ENCODE measurements around the gene ZFAND6.
"Not testable (repeated sequence)": the region's sequence is repeated elsewhere in the genome, so short reads cannot be mapped to it uniquely, and the experiment has no call there.

Gene ZFAND6

DNA sequence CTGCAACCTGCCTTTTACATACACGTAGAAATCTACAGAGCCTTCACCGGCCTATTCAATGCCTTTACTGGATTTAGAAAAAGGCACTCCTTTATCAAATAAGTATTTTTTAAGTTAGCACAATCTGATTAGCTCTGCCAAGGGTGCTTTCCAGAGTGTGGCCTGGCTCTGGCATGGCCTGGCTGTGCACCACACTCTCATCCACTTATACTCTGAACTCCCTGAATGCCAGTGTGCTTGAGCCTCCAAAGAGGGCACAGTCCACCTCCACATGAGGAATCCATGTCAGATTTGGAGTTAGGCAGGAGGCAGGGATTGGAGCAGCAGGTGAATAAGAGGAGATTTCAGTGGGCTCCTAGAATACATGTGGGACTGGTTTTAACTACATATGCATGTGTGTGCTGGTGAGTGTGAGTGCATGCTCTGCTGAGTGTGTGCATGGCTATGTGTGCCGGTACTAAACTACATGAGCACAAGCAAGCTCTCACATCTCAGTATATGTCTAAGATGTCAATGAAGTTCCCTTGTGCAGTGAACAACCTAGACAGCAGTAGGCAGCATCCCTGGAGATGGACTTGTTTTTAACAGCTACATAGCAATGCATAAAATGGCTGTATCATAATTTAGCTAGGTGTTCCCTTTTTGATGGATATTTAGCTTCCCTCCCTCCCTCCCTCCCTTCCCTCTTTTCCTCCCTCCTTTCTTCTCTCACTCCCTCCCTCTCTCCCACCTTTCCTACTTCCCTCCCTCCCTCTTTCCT is 17.8 kb upstream of the ZFAND6 start:
- Histone ChIP-seq H3K4me3 (no peak overlapping the region), H3K27ac (no peak overlapping the region), H3K36me3 (ENCODE audit: insufficient read depth, low read length) (no peaks in the 10 kb centered on the region), H3K9ac (ENCODE audit: insufficient read length) (no peak overlapping the region), H3K9me3 (ENCODE audit: low read depth, low read length) (no peaks in the 10 kb centered on the region)
- TF ChIP-seq POLR2AphosphoS5 (IDR thresholded peaks at IDR 0.05; ENCODE audit: borderline replicate concordance, low read depth, low read length): no peak
- no peak for TF ChIP-seq EZH2 (IDR thresholded peaks at IDR 0.05)
- TF ChIP-seq FOXP2 (optimal IDR thresholded peaks at IDR 0.05; ENCODE audit: control extremely low read depth, extremely low read length, insufficient read depth): no peak
- DNase-seq (ENCODE audit: low read depth, low spot score): no peak

DNA sequence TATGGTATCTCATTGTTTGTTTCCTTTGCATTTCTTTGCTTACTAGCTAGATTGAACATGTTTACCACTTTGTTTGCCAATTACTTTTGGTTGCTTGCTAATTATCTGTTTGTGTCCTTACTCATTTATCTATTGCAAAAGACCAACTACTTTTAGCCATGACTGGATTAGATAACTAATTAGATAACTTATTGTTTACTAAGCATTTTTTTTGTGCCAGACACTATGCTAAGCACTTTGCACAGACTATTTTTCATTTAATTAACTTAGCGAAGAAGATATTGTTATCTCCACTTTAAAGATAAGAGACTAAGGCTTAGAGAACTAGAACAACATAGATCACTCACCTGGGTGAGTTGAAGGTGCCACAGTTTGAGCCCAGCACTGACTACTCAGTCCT is 16.9 kb upstream of the ZFAND6 start:
- no peak overlapping the region for H3K4me3 ChIP-seq
- H3K27ac ChIP-seq: no peak overlapping the region
- no peak for DNase-seq (ENCODE audit: low read depth, low spot score)
- H3K9ac ChIP-seq (ENCODE audit: insufficient read length): no peak overlapping the region
- TF ChIP-seq EZH2 (IDR thresholded peaks at IDR 0.05): no peak
- no peak for TF ChIP-seq FOXP2 (optimal IDR thresholded peaks at IDR 0.05; ENCODE audit: control extremely low read depth, extremely low read length, insufficient read depth)
- no peak for TF ChIP-seq POLR2AphosphoS5 (IDR thresholded peaks at IDR 0.05; ENCODE audit: borderline replicate concordance, low read depth, low read length)
- no peaks in the 10 kb centered on the region for H3K36me3 ChIP-seq (ENCODE audit: insufficient read depth, low read length)
- H3K9me3 ChIP-seq (ENCODE audit: low read depth, low read length): no peaks in the 10 kb centered on the region

DNA sequence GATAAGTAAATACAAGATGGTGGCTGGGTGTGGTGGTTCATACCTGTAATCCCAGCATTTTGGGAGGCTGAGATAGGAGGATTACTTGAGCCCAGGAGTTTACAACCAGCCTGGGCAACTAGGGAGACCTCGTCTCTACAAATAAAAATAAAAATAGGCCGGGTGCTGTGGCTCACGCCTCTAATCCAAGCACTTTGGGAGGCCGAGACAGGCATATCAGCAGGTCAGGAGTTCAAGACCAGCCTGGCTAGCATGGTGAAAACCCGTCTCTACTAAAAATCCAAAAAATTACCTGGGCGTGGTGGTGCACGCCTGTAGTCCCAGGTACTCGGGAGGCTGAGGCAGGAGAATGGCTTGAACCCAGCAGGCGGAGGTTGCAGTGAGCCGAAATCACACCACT is 14.3 kb upstream of the ZFAND6 start:
- H3K27ac ChIP-seq; DNase-seq (ENCODE audit: low read depth, low spot score); H3K9ac ChIP-seq (ENCODE audit: insufficient read length); H3K9me3 ChIP-seq (ENCODE audit: low read depth, low read length); H3K36me3 ChIP-seq (ENCODE audit: insufficient read depth, low read length); H3K4me3 ChIP-seq: not testable (repeated sequence)

DNA sequence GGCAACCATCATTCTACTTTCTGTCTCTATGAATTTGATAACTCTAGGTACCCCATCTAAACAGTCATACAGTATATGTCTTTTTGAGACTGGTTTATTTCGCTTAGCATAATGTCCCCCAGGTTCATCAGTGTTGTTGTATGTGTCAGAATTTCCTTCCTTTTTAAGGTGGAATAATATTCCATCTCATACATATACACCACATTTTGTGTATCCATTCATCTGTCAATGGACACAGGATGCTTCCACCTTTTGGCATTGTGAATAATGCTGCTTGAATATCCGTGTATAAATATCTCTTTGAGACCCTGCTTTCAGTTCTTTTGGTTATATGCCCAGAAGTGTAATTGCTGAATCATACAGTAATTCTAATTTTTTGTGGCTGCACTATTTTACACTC is 10.4 kb upstream of the ZFAND6 start:
- H3K9me3 ChIP-seq (ENCODE audit: low read depth, low read length): no peaks in the 10 kb centered on the region
- H3K36me3 ChIP-seq (ENCODE audit: insufficient read depth, low read length): no peaks in the 10 kb centered on the region
- no peak overlapping the region for H3K4me3 ChIP-seq
- no peak for TF ChIP-seq EZH2 (IDR thresholded peaks at IDR 0.05)
- TF ChIP-seq POLR2AphosphoS5 (IDR thresholded peaks at IDR 0.05; ENCODE audit: borderline replicate concordance, low read depth, low read length): no peak
- TF ChIP-seq FOXP2 (optimal IDR thresholded peaks at IDR 0.05; ENCODE audit: control extremely low read depth, extremely low read length, insufficient read depth): no peak
- no peak overlapping the region for H3K9ac ChIP-seq (ENCODE audit: insufficient read length)
- H3K27ac ChIP-seq: no peak overlapping the region
- no peak for DNase-seq (ENCODE audit: low read depth, low spot score)

DNA sequence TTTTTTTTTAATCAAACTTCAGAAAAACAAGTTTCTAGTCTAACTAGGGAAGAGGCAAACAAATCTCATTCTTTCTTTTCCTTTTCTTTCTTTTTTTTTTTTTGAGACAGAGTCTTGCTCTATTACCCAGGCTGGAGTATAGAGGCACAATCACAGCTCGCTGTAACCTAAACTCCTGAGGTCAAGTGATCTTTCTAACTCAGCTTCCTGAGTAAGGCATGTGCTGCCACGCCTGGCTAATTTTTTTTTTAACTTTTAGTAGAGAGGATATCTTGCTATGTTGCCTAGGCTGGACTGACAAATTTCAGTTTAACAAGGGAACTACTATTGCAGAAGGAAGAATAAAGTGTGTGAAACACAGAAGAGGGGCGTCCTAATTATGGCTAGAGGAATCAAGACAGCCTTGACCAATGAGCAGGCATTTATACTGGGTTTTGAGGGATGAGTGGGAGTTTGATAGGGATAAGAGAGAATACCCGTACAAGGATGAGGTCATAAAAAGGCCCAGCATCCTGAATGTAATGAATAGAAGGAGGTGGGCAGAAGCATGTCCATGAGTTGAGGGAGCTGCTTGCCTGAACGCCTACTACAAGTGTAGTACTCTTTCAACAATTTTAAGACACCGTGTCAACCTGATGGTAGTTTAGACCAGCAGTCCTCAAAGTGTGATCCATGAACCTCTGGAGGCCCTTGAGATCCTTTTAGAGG is 6.7 kb upstream of the ZFAND6 start:
- Histone ChIP-seq H3K9me3 (ENCODE audit: low read depth, low read length) (no peaks in the 10 kb centered on the region), H3K9ac (ENCODE audit: insufficient read length) (no peak overlapping the region), H3K36me3 (ENCODE audit: insufficient read depth, low read length) (no peaks in the 10 kb centered on the region), H3K27ac (no peak overlapping the region), H3K4me3 (no peak overlapping the region)
- DNase-seq (ENCODE audit: low read depth, low spot score): no peak
- TF ChIP-seq POLR2AphosphoS5 (IDR thresholded peaks at IDR 0.05; ENCODE audit: borderline replicate concordance, low read depth, low read length) (no peak), EZH2 (IDR thresholded peaks at IDR 0.05) (no peak), FOXP2 (optimal IDR thresholded peaks at IDR 0.05; ENCODE audit: control extremely low read depth, extremely low read length, insufficient read depth) (no peak)

DNA sequence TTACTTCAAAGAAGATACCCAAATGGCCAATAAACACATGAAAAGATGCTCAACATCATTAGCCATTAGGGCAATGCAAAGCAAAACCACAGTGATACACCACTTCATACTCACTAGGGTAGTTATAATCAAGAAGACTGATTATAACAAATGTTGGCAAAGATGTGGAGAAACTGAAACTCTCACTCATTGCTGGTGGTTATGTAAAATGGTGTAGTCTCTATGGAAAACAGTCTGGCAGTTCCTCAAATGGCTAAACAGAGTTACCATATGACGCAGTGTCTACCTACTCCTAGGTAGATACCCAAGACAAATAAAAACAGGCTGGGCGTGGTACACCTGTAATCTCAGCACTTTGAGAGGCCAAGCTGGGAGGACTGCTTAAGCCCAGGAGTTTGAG is 3.5 kb upstream of the ZFAND6 start:
- H3K9ac ChIP-seq (ENCODE audit: insufficient read length): no peak overlapping the region
- H3K36me3 ChIP-seq (ENCODE audit: insufficient read depth, low read length): no peaks in the 10 kb centered on the region
- H3K9me3 ChIP-seq (ENCODE audit: low read depth, low read length): no peaks in the 10 kb centered on the region
- no peak for DNase-seq (ENCODE audit: low read depth, low spot score)
- H3K27ac ChIP-seq: no peak overlapping the region
- H3K4me3 ChIP-seq: no peak overlapping the region
- no peak for TF ChIP-seq POLR2AphosphoS5 (IDR thresholded peaks at IDR 0.05; ENCODE audit: borderline replicate concordance, low read depth, low read length)
- no peak for TF ChIP-seq EZH2 (IDR thresholded peaks at IDR 0.05)
- no peak for TF ChIP-seq FOXP2 (optimal IDR thresholded peaks at IDR 0.05; ENCODE audit: control extremely low read depth, extremely low read length, insufficient read depth)

DNA sequence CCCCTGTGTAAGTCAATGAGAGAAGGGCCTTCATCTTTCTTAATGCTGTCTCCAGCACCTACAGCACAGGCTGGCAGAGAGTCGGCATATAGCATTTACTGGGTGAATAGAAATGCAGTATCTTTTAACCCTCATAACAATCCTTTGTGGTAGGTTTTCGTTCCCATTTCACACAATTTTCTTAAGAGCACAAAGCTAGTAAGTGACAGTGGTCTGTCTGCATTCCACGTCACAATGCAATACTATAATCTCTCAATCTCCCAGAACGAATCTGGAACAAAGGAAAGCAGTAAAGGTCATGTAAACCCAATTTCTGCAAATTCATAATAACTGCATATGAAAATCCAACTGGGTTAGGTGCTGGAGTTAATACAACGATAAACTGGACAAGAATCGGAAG is 1.4 kb upstream of the ZFAND6 start:
- TF ChIP-seq FOXP2 (optimal IDR thresholded peaks at IDR 0.05; ENCODE audit: control extremely low read depth, extremely low read length, insufficient read depth) (no peak), EZH2 (IDR thresholded peaks at IDR 0.05) (no peak), POLR2AphosphoS5 (IDR thresholded peaks at IDR 0.05; ENCODE audit: borderline replicate concordance, low read depth, low read length) (no peak)
- Histone ChIP-seq H3K36me3 (ENCODE audit: insufficient read depth, low read length) (no peaks in the 10 kb centered on the region), H3K27ac (no peak overlapping the region), H3K9ac (ENCODE audit: insufficient read length) (no peak overlapping the region), H3K9me3 (ENCODE audit: low read depth, low read length) (no peaks in the 10 kb centered on the region), H3K4me3 (no peak overlapping the region)
- no peak for DNase-seq (ENCODE audit: low read depth, low spot score)

DNA sequence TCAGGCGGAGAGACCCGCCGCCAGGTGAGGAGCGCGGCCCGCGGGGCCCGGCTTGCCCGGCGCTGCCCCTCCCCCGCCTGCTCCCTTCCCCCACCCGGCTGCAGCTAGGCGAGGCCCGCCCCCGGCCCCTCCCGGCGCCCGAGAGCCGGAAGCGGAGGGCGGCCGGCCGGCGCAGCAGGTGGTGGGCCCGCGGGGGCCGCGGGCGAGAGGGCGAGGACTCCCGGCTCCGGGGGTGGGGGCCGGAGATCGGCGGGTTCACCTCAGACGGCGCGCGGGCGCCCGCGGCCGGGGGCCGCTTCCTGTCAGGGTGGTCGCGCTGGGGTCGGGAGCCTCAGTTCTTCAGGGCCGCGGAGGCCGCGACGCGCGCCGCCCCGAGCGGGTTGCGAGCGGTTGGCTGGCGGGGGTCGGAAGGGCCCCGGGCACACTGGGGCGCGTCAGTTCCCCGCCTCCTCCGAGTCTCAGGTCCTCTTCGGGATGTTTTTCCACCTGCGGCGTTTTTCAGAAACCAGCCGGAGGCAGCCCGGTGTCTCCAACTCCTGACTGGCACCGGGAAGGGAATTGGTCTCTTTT is 395 bp downstream of the ZFAND6 start:
- TF ChIP-seq EZH2 (IDR thresholded peaks at IDR 0.05) (no peak), FOXP2 (optimal IDR thresholded peaks at IDR 0.05; ENCODE audit: control extremely low read depth, extremely low read length, insufficient read depth) (no peak), POLR2AphosphoS5 (IDR thresholded peaks at IDR 0.05; ENCODE audit: borderline replicate concordance, low read depth, low read length) (no peak)
- Histone ChIP-seq H3K36me3 (ENCODE audit: insufficient read depth, low read length) (no peaks in the 10 kb centered on the region), H3K4me3 (peak overlapping the region; percentile 95), H3K9me3 (ENCODE audit: low read depth, low read length) (no peaks in the 10 kb centered on the region), H3K9ac (ENCODE audit: insufficient read length) (peak overlapping the region; percentile 87), H3K27ac (peak overlapping the region; percentile 77)
- no peak for DNase-seq (ENCODE audit: low read depth, low spot score)

All from SK-N-MC (cell line).